Epithelial cell of prostate (primary cell): ENCODE data around the gene GGT5.

Experiments
- DNase-seq: peaks from one replicate; pipeline ENCODE4 v3.0.0-alpha.2; 2011; ENCODE audit warnings: low read depth, low spot score
- H3K27ac ChIP-seq: fragments of 450-650 bp; 2 replicates; pipeline ENCODE4 v1.5.1; 2017; ENCODE audit warnings: mild to moderate bottlenecking

Gene GGT5

GRCh38 chr22:24171822-24172221 is 73.1 kb downstream of the GGT5 start:
- DNase-seq = no peak
- H3K27ac ChIP-seq = no peak overlapping the region

- no peak for DNase-seq
- no peak overlapping the region for H3K27ac ChIP-seq
Observed at GRCh38 chr22:24170632-24171031, 74.2 kb downstream of the GGT5 start.

DNA sequence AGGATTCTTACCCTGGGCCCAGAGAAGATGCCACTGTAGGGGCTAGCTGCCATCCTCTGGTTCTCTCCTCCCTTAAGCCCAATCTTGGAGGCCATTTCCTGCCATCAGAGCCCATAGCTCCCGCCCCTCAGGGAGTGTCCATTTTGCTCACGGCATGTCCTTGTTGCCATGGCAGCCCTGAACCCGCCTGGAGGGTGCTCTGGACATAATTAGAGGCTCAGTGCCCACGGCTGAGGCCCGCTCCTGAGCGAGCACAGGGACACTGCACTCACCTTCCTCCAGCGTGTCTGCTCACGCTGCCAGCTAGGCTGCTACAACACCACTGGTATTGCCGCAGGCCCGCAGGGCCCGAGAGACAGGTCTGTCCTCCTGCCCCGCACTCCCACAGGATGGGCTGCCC is 74.7 kb downstream of the GGT5 start:
- no peak for DNase-seq
- no peak overlapping the region for H3K27ac ChIP-seq
